Urinary bladder (tissue), 4 donors: ENCODE measurements around the gene GNAL. TPM values are rescaled to one million over a fixed set of nuclear protein-coding genes. Genes with fewer than 3 reads are reported as not detected.

Experiments used
- DNase-seq: peaks from one replicate; pipeline ENCODE4 v3.0.0-alpha.2; 2015; ENCODE audit errors: extremely low spot score
- H3K27ac ChIP-seq: one replicate; pipeline ENCODE4 v1.5.1; 2013; ENCODE audit warnings: low read depth, mild to moderate bottlenecking, moderate library complexity
- H3K36me3 ChIP-seq: one replicate; pipeline ENCODE4 v1.6.1; 2013; ENCODE audit warnings: mild to moderate bottlenecking, moderate library complexity; ENCODE audit not compliant: insufficient read depth
- H3K4me1 ChIP-seq: one replicate; pipeline ENCODE4 v1.6.1; 2013; ENCODE audit warnings: mild to moderate bottlenecking, moderate library complexity; ENCODE audit not compliant: insufficient read depth
- H3K4me3 ChIP-seq: one replicate; pipeline ENCODE4 v1.5.1; 2013; ENCODE audit warnings: low read depth, low read length
- WGBS: extraction: QIAGEN DNeasy Blood & Tissue Kit; methylation state at CpG from one replicate; pipeline ENCODE4 v1.1.7; 2013; 5-methylcytosine and 5-hydroxymethylcytosine counted together
- polyA plus RNA-seq: library from polyadenylated mRNA; stranded (reverse); fragments of 200-250 nt; gene quantifications from one replicate; pipeline ENCODE4 v1.2.3, GENCODE V29; 2013
- total RNA-seq: library from RNA; depleted of rRNA; stranded (reverse); fragments of >200 nt; gene quantifications from one replicate; pipeline ENCODE4 v1.2.3, GENCODE V29; 2014
- donor health status: healthy with polysubstance abuse.
- donor health status: healthy.

GNAL gene
- total and polyA plus RNA-seq, 2 donors, result 6.1 to 19.7 TPM

DNA sequence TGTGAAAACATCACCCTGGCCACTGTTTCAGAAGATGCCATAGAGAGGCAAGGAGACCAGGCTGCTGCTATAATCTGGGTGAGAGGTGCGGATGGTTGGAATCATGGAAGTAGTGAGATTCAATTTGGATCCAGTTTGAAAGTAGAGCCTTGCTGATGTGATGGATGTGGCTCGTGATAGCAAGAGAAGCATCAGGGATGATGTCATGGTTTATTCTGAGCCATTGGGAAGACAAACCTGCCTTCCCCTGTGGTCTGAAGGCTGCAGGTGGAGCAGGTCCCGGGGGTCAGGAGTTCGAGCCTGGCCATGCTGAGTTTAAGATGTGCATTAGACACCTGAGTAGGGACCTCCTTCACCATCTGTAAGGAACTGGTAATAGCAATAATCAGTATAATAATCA is 112.5 kb downstream of the GNAL start:
- Histone ChIP-seq H3K36me3 (no peaks in the 10 kb centered on the region), H3K4me3 (no peak overlapping the region), H3K4me1 (no peaks in the 10 kb centered on the region), H3K27ac (no peak overlapping the region)
- no peak for DNase-seq
- 89% methylated on average over 4 of the region's 4 CpGs for WGBS

GRCh38 chr18:11802158-11802557 is 113.1 kb downstream of the GNAL start:
- WGBS, result 95% methylated on average over 6 of the region's 6 CpGs
- H3K4me3 ChIP-seq, result no peak overlapping the region
- DNase-seq, result no peak
- no peak overlapping the region for H3K27ac ChIP-seq
- no peaks in the 10 kb centered on the region for H3K36me3 ChIP-seq
- H3K4me1 ChIP-seq, result no peaks in the 10 kb centered on the region

- H3K4me3 ChIP-seq, result no peak overlapping the region
- no peaks in the 10 kb centered on the region for H3K36me3 ChIP-seq
- DNase-seq, result no peak
- H3K27ac ChIP-seq, result no peak overlapping the region
- H3K4me1 ChIP-seq, result no peaks in the 10 kb centered on the region
- WGBS, result 91% methylated on average over 10 of the region's 10 CpGs
Measured at GRCh38 chr18:11802586-11802985, 113.5 kb downstream of the GNAL start.

- WGBS, result 95% methylated on average over 7 of the region's 7 CpGs
- DNase-seq, result no peak
- Histone ChIP-seq H3K36me3 (no peaks in the 10 kb centered on the region), H3K27ac (no peak overlapping the region), H3K4me3 (no peak overlapping the region), H3K4me1 (no peaks in the 10 kb centered on the region)
Measured at GRCh38 chr18:11807233-11807632, 118.2 kb downstream of the GNAL start.

DNA sequence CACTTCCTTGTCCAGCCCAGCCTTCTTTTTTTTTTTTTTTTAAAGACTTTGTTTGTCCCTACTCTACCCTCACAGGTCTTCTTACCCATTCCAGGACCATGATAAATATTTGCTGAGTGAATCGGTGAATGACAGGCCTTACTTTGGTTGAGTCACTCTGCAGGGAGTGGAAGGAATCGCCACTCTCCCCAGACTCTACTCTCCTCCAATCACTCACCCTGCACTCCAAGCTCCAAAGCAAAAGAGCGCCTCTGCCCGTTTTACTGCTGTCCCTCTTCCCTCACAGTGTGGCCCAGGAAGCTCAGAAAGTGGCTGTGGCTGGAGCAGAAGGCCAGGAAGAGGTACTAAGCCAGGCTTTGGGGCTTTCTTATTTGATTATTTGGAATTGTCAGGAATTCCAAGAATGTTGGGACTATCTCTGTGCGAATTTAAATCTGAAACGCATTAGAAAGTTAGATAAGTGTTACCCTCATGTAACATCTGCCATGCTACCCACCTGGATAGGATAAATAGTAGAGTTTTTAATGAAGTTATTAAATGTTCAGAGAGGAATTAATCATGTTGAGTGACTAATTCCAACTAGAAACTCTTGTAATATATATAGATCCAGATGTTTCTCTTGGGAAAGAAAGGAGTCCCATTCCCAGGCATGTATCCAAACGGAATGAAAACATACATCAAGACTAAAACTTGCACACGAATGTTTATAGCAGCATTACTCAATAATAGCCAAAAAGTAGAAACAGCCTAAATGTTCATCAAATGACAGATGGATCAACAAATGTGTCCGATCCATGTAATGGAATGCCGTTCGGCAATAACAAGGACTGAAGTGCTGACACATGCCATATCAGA is 119.2 kb downstream of the GNAL start:
- H3K27ac ChIP-seq, result no peak overlapping the region
- WGBS, result 57% methylated on average over 11 of the region's 11 CpGs
- H3K36me3 ChIP-seq, result no peaks in the 10 kb centered on the region
- H3K4me3 ChIP-seq, result no peak overlapping the region
- no peak for DNase-seq
- H3K4me1 ChIP-seq, result no peaks in the 10 kb centered on the region

DNA sequence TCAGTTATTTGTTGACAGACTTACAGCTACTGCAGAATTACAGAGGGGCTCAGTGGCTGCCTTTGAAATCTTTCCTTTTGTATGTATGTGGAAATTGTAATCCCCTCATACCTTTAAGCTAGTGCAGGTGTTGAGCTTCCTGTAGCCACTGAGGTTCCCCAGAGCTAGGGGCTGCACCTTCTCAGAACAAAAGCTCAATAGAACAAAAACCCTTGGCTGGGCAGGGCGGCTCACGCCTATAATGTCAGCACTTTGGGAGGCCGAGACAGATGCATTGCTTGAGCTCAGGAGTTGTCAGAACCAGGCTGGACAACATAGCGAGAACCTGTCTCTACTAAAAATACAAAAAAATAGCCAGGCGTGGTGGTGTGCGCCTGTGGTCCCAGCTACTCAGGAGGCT is 120.8 kb downstream of the GNAL start:
- no peak overlapping the region for H3K27ac ChIP-seq
- no peaks in the 10 kb centered on the region for H3K36me3 ChIP-seq
- WGBS, result 95% methylated on average over 6 of the region's 6 CpGs
- no peak for DNase-seq
- H3K4me1 ChIP-seq, result no peaks in the 10 kb centered on the region
- no peak overlapping the region for H3K4me3 ChIP-seq

DNA sequence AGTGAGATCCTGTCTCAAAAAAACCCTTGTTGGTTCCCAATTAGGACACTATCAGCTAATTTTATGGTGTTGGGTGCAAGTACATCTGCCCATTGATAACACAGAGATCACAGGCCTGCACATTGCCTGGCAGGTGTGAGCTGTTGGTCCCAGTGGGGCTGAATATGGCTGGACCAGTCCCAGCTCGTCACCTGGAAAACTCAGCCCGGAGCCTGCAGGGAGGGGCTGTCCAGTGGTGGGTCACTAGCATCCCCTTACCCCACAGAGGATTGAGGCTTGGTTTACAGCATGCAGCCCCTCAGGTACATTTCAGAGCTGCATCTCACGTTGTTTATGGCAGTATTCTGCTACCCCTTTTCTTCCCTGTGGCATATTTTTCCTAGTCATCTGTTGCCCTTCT is 121.3 kb downstream of the GNAL start:
- Histone ChIP-seq H3K27ac (no peak overlapping the region), H3K4me1 (no peaks in the 10 kb centered on the region), H3K4me3 (no peak overlapping the region), H3K36me3 (no peaks in the 10 kb centered on the region)
- WGBS, result 82% methylated on average over 3 of the region's 3 CpGs
- DNase-seq, result no peak

GRCh38 chr18:11811009-11811408 is 121.9 kb downstream of the GNAL start:
- 91% methylated on average over 11 of the region's 11 CpGs for WGBS

GRCh38 chr18:11817229-11817628 is 128.2 kb downstream of the GNAL start:
- Histone ChIP-seq H3K4me3 (no peak overlapping the region), H3K4me1 (no peaks in the 10 kb centered on the region), H3K27ac (no peak overlapping the region), H3K36me3 (no peaks in the 10 kb centered on the region)
- no peak for DNase-seq
- 86% methylated on average over 6 of the region's 6 CpGs for WGBS

More at GRCh38 chr18:11811009-11811408, 121.9 kb downstream of the GNAL start:
- no peak overlapping the region for H3K4me3 ChIP-seq
- H3K4me1 ChIP-seq, result no peaks in the 10 kb centered on the region
- no peak for DNase-seq
- no peaks in the 10 kb centered on the region for H3K36me3 ChIP-seq
- H3K27ac ChIP-seq, result no peak overlapping the region

DNA sequence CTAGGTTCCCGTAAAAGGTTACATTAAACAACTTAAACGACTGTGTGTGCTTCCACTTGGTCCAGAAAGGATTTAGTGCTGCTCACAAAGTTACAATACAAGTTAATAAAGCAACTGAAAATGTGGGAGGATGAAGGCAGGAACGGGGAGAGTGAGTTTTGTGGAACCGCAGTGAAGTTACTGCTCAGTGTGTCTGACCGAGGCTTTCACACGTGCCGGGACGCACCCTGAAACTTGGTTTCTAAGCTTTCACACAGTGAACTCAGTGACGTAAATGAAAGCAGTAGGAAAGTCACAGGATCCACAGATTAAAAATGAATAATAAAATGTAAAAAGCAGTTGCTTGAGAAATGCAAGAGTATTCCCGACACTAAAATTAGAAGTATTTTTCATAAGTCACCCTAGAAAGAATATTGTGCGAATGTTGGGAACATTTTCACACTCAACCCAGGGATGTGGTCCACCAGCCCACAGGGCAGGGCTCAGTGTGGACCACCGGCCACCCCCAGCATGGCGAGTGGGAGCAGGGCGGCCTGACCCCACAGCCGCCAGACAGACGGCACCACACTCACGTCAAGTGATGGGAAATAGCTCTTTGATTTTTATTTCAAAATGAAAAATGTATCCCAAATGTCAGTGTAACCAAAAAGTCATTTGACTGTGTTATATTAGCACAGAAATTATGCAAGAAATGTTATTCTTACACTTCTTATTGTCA is 129.6 kb downstream of the GNAL start:
- 76% methylated on average over 17 of the region's 17 CpGs for WGBS
- H3K4me3 ChIP-seq, result no peak overlapping the region
- DNase-seq, result no peak
- no peak overlapping the region for H3K27ac ChIP-seq
- no peaks in the 10 kb centered on the region for H3K4me1 ChIP-seq
- no peaks in the 10 kb centered on the region for H3K36me3 ChIP-seq

DNA sequence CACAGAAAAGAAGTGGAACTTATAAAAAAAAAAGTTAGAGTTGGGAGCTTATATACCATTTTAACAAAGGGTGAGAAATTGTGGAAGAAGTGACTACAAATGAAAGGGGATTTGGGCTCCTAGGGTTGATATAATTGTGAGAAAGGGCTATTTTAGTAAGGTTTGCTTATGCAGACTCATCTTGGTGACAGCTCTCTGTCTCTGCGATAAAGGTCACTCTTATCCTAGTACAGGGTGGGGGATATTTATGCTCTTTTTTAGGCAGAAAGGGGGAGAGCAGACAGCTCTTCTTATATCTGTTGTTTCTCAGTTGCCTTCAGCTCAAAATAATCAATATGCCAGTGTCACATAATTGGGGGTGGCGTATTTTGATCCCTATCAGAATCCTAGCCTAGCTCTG is 130.9 kb downstream of the GNAL start:
- no peak for DNase-seq
- no peak overlapping the region for H3K4me3 ChIP-seq
- no peaks in the 10 kb centered on the region for H3K36me3 ChIP-seq
- no peak overlapping the region for H3K27ac ChIP-seq
- H3K4me1 ChIP-seq, result no peaks in the 10 kb centered on the region
- WGBS, result 96% methylated on average over 2 of the region's 2 CpGs

DNA sequence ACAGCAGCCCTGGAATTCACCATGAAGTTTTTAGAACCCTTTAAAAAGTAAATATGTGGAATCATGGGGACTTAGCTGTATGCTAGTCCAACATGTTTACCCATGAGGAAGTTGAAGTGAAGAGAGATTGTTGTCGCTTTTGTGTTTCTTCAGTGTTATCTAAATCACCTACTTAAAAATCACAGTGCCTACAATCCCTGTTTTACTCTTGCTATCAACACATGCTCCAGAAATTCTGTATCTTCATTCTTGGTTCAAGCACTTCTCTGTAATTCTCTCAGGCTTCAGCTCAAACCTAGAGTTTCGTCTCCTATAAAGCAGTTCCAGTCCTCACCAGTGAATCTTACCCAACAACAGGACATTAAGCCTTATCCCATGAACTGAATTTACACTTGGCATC is 131.6 kb downstream of the GNAL start:
- WGBS, result 68% methylated on average over 2 of the region's 2 CpGs
- no peak overlapping the region for H3K4me3 ChIP-seq
- no peaks in the 10 kb centered on the region for H3K36me3 ChIP-seq
- H3K4me1 ChIP-seq, result no peaks in the 10 kb centered on the region
- no peak for DNase-seq
- H3K27ac ChIP-seq, result no peak overlapping the region

GRCh38 chr18:11821208-11821607 is 132.1 kb downstream of the GNAL start:
- Histone ChIP-seq H3K4me3 (no peak overlapping the region), H3K27ac (no peak overlapping the region), H3K4me1 (no peaks in the 10 kb centered on the region), H3K36me3 (no peaks in the 10 kb centered on the region)
- 93% methylated on average over 7 of the region's 7 CpGs for WGBS
- DNase-seq, result no peak

- no peak for DNase-seq
- WGBS, result 96% methylated on average over 40 of the region's 40 CpGs
- no peaks in the 10 kb centered on the region for H3K36me3 ChIP-seq
- no peak overlapping the region for H3K27ac ChIP-seq
- H3K4me1 ChIP-seq, result no peaks in the 10 kb centered on the region
- no peak overlapping the region for H3K4me3 ChIP-seq
Measured at GRCh38 chr18:11821643-11822237, 132.7 kb downstream of the GNAL start.
